GM23338 (cell line): Measurements from ENCODE around the gene ZNF579. TPM values are rescaled to one million over a fixed set of nuclear protein-coding genes. Genes with fewer than 3 reads are reported as not detected.

Experiments
- ATAC-seq: fragments of 200-7000 bp; cut with Tn5 transposase; 3 replicates; pipeline ENCODE4 v1.9.1; 2020
- DNase-seq: peaks from one replicate; pipeline ENCODE4 v3.0.0-alpha.2; 2015; ENCODE audit warnings: low spot score
- H2AFZ ChIP-seq: fragments of 200-600 bp; sonication (generic); 2 replicates; pipeline ENCODE4 v1.8.0; 2016; ENCODE audit warnings: antibody characterized with exemption, mild to moderate bottlenecking, moderate library complexity
- H3F3A ChIP-seq: fragments of 200-600 bp; sonication (generic); replicated peaks from 2 replicates; pipeline ENCODE4 v1.8.0; 2017; ENCODE audit warnings: antibody characterized with exemption, mixed run types, low read depth
- H3K27ac ChIP-seq: fragments of 200-600 bp; sonication (generic); 2 replicates; pipeline ENCODE4 v1.6.1; 2016; ENCODE audit warnings: low read depth
- H3K27me3 ChIP-seq: fragments of 200-600 bp; sonication (generic); 2 replicates; pipeline ENCODE4 v1.8.0; 2016; ENCODE audit warnings: mild to moderate bottlenecking, mixed run types, moderate library complexity; ENCODE audit not compliant: insufficient read depth
- H3K36me3 ChIP-seq: fragments of 200-600 bp; sonication (generic); 2 replicates; pipeline ENCODE4 v1.8.0; 2016; ENCODE audit warnings: mild to moderate bottlenecking; ENCODE audit not compliant: insufficient read depth
- H3K4me1 ChIP-seq: fragments of 200-600 bp; sonication (generic); 2 replicates; pipeline ENCODE4 v1.8.0; 2016; ENCODE audit warnings: mild to moderate bottlenecking, moderate library complexity; ENCODE audit not compliant: insufficient read depth
- H3K4me2 ChIP-seq: fragments of 200-600 bp; sonication (generic); 2 replicates; pipeline ENCODE4 v1.7.1; 2017; ENCODE audit warnings: mixed run types
- H3K4me3 ChIP-seq: fragments of 200-600 bp; sonication (generic); 2 replicates; pipeline ENCODE4 v1.6.1; 2016; ENCODE audit warnings: mixed run types
- H3K79me2 ChIP-seq: fragments of 200-600 bp; sonication (generic); replicated peaks from 2 replicates; pipeline ENCODE4 v1.8.0; 2017; ENCODE audit warnings: mild to moderate bottlenecking; ENCODE audit not compliant: insufficient read depth
- H3K9me2 ChIP-seq: fragments of 200-600 bp; sonication (generic); 2 replicates; pipeline ENCODE4 v1.8.0; 2017; ENCODE audit not compliant: insufficient read depth
- H4K20me1 ChIP-seq: fragments of 200-600 bp; sonication (generic); replicated peaks from 2 replicates; pipeline ENCODE4 v1.8.0; 2017; ENCODE audit warnings: mild to moderate bottlenecking; ENCODE audit not compliant: insufficient read depth
- H3K27ac Mint-ChIP-seq: 2 replicates; pipeline ENCODE4 v1.8.0; 2020; ENCODE audit warnings: inconsistent platforms, mild to moderate bottlenecking, moderate library complexity, mixed read lengths
- H3K27me3 Mint-ChIP-seq: 3 replicates; pipeline ENCODE4 v1.8.0; 2022; ENCODE audit warnings: low read depth, mild to moderate bottlenecking, moderate library complexity, mixed read lengths, inconsistent platforms; ENCODE audit not compliant: insufficient read depth, poor library complexity
- H3K36me3 Mint-ChIP-seq: 3 replicates; pipeline ENCODE4 v1.8.0; 2021; ENCODE audit warnings: low read depth, mild to moderate bottlenecking, inconsistent platforms, moderate library complexity, mixed read lengths
- H3K4me1 Mint-ChIP-seq: 3 replicates; pipeline ENCODE4 v1.8.0; 2020; ENCODE audit warnings: mild to moderate bottlenecking, inconsistent platforms, mixed read lengths
- H3K4me3 Mint-ChIP-seq: 3 replicates; pipeline ENCODE4 v1.8.0; 2021; ENCODE audit warnings: moderate library complexity, mild to moderate bottlenecking, inconsistent platforms, mixed read lengths
- H3K9me3 Mint-ChIP-seq: 3 replicates; pipeline ENCODE4 v1.8.0; 2020; ENCODE audit warnings: moderate library complexity, mild to moderate bottlenecking, inconsistent platforms, mixed read lengths
- CTCF ChIP-seq, 2 experiments: fragments of 200-600 bp in 1 of 2; sonication (generic) in 1 of 2; conservative IDR thresholded peaks; 2 replicates each; pipeline versions ENCODE4 v1.5.1 to v1.6.1; 2016 to 2017; ENCODE audit warnings: antibody characterized with exemption in 2 of 2, low read depth in 2 of 2, mild to moderate bottlenecking in 2 of 2, moderate library complexity in 1 of 2
- ZNF114 ChIP-seq: fragments of 250-450 bp; sonication (Bioruptor Pico); IDR thresholded peaks from 2 replicates; pipeline ENCODE4 v1.5.0; 2020; ENCODE audit warnings: mild to moderate bottlenecking, moderate library complexity
- polyA plus RNA-seq: library from polyadenylated mRNA; unstranded; fragments of >200 nt; fragmentation: Nextera tagmentation; extraction: Ambion mirVana; gene quantifications from 2 replicates; pipeline ENCODE4 v1.2.1, GENCODE V29; 2016
- total RNA-seq: library from RNA; depleted of rRNA; stranded (reverse); fragments of >200 nt; shearing (Covaris generic); gene quantifications from 2 replicates; pipeline ENCODE4 v1.2.3, GENCODE V29; 2014
- TF ChIP-seq, protein P1 (sequence below): fragments of 250-450 bp; sonication (Bioruptor Pico); IDR thresholded peaks from 2 replicates; pipeline ENCODE4 v1.5.0; 2020; ENCODE audit warnings: mild to moderate bottlenecking, moderate library complexity

ZNF579 gene
- total and polyA plus RNA-seq, 2 experiments from 2014 or later = 7.3 to 12.2 TPM

GRCh38 chr19:55552206-55552605, 28.4 kb downstream of the ZNF579 start:
- Mint-ChIP-seq H3K4me3 (peak overlapping the region; percentile 13; the same call in 1 of the 3 replicates), H3K27ac (no peak overlapping the region), H3K9me3 (no peaks in the 10 kb centered on the region), H3K4me1 (peaks cover 42% of the 10 kb centered on the region), H3K27me3 (peaks cover 17% of the 10 kb centered on the region), H3K36me3 (no peaks in the 10 kb centered on the region)
- H3K27ac ChIP-seq = no peak overlapping the region
- H3K4me1 ChIP-seq = peaks cover 17% of the 10 kb centered on the region
- no peaks in the 10 kb centered on the region for H4K20me1 ChIP-seq
- H3K9me2 ChIP-seq = no peaks in the 10 kb centered on the region
- no peak overlapping the region for H3K4me3 ChIP-seq
- H3K36me3 ChIP-seq = no peaks in the 10 kb centered on the region
- DNase-seq = no peak
- H2AFZ ChIP-seq = no peak overlapping the region
- H3K4me2 ChIP-seq = no peak overlapping the region; the same call in 1 of the 2 replicates
- TF ChIP-seq ZNF114 (CRISPR knock-in tag) = no peak
- H3K79me2 ChIP-seq = no peaks in the 10 kb centered on the region
- no peaks in the 10 kb centered on the region for H3K27me3 ChIP-seq
- no peak for ATAC-seq
- no peaks in the 10 kb centered on the region; the same call in 1 of the 2 replicates for H3F3A ChIP-seq

DNA sequence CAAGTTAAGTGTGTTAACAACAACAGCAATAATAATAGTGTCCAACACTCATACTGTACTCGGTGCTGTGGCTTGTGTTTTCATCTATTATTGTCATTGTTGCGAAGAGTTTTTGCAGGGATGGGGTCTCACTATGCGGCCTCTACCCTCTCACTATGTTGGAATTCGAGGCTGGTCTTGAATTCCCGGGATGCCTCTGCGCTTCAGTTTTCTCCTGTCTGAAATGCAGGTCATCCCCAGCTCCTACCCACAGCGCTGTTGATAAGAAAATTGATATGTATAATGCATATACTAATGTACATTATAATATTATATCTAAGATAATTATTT, 30.4 kb downstream of the ZNF579 start:
- Histone ChIP-seq H4K20me1 (no peaks in the 10 kb centered on the region), H3K4me3 (peak overlapping the region; percentile 54), H3K4me1 (peaks cover 17% of the 10 kb centered on the region), H3K79me2 (no peaks in the 10 kb centered on the region), H3K9me2 (no peaks in the 10 kb centered on the region), H3K27me3 (no peaks in the 10 kb centered on the region), H3K36me3 (no peaks in the 10 kb centered on the region), H3K4me2 (peak overlapping the region; percentile 73), H2AFZ (peak overlapping the region; percentile 75), H3K27ac (peak overlapping the region; percentile 48), H3F3A (no peaks in the 10 kb centered on the region; the same call in 1 of the 2 replicates)
- H3K4me1 Mint-ChIP-seq = peaks cover 53% of the 10 kb centered on the region
- H3K27ac Mint-ChIP-seq = peak overlapping the region; percentile 61; the same call in 1 of the 2 replicates
- H3K9me3 Mint-ChIP-seq = no peaks in the 10 kb centered on the region; the same call in 2 of the 3 replicates
- peak overlapping the region; percentile 76 for H3K4me3 Mint-ChIP-seq
- H3K36me3 Mint-ChIP-seq = no peaks in the 10 kb centered on the region
- peak; percentile 83 for DNase-seq
- peak; percentile 16 for ATAC-seq
- TF ChIP-seq, protein P1, sequence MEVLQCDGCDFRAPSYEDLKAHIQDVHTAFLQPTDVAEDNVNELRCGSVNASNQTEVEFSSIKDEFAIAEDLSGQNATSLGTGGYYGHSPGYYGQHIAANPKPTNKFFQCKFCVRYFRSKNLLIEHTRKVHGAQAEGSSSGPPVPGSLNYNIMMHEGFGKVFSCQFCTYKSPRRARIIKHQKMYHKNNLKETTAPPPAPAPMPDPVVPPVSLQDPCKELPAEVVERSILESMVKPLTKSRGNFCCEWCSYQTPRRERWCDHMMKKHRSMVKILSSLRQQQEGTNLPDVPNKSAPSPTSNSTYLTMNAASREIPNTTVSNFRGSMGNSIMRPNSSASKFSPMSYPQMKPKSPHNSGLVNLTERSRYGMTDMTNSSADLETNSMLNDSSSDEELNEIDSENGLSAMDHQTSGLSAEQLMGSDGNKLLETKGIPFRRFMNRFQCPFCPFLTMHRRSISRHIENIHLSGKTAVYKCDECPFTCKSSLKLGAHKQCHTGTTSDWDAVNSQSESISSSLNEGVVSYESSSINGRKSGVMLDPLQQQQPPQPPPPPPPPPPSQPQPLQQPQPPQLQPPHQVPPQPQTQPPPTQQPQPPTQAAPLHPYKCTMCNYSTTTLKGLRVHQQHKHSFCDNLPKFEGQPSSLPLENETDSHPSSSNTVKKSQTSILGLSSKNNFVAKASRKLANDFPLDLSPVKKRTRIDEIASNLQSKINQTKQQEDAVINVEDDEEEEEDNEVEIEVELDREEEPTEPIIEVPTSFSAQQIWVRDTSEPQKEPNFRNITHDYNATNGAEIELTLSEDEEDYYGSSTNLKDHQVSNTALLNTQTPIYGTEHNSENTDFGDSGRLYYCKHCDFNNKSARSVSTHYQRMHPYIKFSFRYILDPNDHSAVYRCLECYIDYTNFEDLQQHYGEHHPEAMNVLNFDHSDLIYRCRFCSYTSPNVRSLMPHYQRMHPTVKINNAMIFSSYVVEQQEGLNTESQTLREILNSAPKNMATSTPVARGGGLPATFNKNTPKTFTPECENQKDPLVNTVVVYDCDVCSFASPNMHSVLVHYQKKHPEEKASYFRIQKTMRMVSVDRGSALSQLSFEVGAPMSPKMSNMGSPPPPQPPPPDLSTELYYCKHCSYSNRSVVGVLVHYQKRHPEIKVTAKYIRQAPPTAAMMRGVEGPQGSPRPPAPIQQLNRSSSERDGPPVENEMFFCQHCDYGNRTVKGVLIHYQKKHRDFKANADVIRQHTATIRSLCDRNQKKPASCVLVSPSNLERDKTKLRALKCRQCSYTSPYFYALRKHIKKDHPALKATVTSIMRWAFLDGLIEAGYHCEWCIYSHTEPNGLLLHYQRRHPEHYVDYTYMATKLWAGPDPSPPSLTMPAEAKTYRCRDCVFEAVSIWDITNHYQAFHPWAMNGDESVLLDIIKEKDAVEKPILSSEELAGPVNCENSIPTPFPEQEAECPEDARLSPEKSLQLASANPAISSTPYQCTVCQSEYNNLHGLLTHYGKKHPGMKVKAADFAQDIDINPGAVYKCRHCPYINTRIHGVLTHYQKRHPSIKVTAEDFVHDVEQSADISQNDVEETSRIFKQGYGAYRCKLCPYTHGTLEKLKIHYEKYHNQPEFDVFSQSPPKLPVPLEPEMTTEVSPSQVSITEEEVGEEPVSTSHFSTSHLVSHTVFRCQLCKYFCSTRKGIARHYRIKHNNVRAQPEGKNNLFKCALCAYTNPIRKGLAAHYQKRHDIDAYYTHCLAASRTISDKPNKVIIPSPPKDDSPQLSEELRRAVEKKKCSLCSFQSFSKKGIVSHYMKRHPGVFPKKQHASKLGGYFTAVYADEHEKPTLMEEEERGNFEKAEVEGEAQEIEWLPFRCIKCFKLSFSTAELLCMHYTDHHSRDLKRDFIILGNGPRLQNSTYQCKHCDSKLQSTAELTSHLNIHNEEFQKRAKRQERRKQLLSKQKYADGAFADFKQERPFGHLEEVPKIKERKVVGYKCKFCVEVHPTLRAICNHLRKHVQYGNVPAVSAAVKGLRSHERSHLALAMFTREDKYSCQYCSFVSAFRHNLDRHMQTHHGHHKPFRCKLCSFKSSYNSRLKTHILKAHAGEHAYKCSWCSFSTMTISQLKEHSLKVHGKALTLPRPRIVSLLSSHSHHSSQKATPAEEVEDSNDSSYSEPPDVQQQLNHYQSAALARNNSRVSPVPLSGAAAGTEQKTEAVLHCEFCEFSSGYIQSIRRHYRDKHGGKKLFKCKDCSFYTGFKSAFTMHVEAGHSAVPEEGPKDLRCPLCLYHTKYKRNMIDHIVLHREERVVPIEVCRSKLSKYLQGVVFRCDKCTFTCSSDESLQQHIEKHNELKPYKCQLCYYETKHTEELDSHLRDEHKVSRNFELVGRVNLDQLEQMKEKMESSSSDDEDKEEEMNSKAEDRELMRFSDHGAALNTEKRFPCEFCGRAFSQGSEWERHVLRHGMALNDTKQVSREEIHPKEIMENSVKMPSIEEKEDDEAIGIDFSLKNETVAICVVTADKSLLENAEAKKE (CRISPR knock-in tag) = no peak
- peak in 1 of 2 experiments; percentile 8; a peak in 1 of 4 replicates for TF ChIP-seq CTCF (conservative IDR thresholded peaks at IDR 0.05; ENCODE audit: low read depth in 2 of 2)
- peaks cover 24% of the 10 kb centered on the region for H3K27me3 Mint-ChIP-seq
